GM18508 (cell line): ENCODE data around the gene CXCL5.
"Not testable (repeated sequence)": the region's sequence is repeated elsewhere in the genome, so short reads cannot be mapped to it uniquely, and the experiment has no call there.

Experiments
- ATAC-seq: cut with Tn5 transposase; IDR thresholded peaks from one replicate; pipeline ENCODE4 v1.9.1; 2021; ENCODE audit warnings: moderate number of reproducible peaks; ENCODE audit not compliant: insufficient read depth, unreplicated experiment

CXCL5 gene

GRCh38 chr4:73976716-73977115, 21.8 kb downstream of the CXCL5 start:
- no peak for ATAC-seq

- ATAC-seq, result no peak
These were observed 22.3 kb downstream of the CXCL5 start for GRCh38 chr4:73976217-73976616.

- no peak for ATAC-seq
These were observed 24.1 kb downstream of the CXCL5 start for GRCh38 chr4:73974352-73974751.

- ATAC-seq, result no peak
These were observed 27.5 kb downstream of the CXCL5 start for GRCh38 chr4:73970945-73971344.

- no peak for ATAC-seq
These were observed 28.5 kb downstream of the CXCL5 start for GRCh38 chr4:73970011-73970410.

- no peak for ATAC-seq
These were observed 30.6 kb downstream of the CXCL5 start for GRCh38 chr4:73967866-73968265.

- ATAC-seq, result no peak
These were observed 33.4 kb downstream of the CXCL5 start for GRCh38 chr4:73964862-73965611.

- ATAC-seq, result no peak
These were observed 35.8 kb downstream of the CXCL5 start for GRCh38 chr4:73962724-73963123.

GRCh38 chr4:73959041-73959440, 39.4 kb downstream of the CXCL5 start:
- ATAC-seq, result not testable (repeated sequence)

- ATAC-seq, result no peak
These were observed 46.1 kb downstream of the CXCL5 start for GRCh38 chr4:73952352-73952751.

- ATAC-seq, result not testable (repeated sequence)
These were observed 48.0 kb downstream of the CXCL5 start for GRCh38 chr4:73950376-73950920.

- ATAC-seq, result no peak
These were observed 49.3 kb downstream of the CXCL5 start for GRCh38 chr4:73948990-73949706.

- no peak for ATAC-seq
These were observed 50.2 kb downstream of the CXCL5 start for GRCh38 chr4:73948291-73948690.

GRCh38 chr4:73947239-73947985, 51.1 kb downstream of the CXCL5 start:
- no peak for ATAC-seq

GRCh38 chr4:73945674-73946449, 52.6 kb downstream of the CXCL5 start:
- ATAC-seq, result no peak
